Prostate gland (tissue), 2 donors: ENCODE data around the gene ZNF331.
"Not testable (repeated sequence)": the region's sequence is repeated elsewhere in the genome, so short reads cannot be mapped to it uniquely, and the experiment has no call there.

Source experiments
- POLR2A ChIP-seq: fragments of 450-650 bp; IDR thresholded peaks from one replicate; pipeline ENCODE4 v1.6.1; 2016; ENCODE audit warnings: antibody characterized with exemption, mild to moderate bottlenecking
- POLR2AphosphoS5 ChIP-seq: sonication (generic); formaldehyde crosslinking; IDR thresholded peaks from one replicate; pipeline ENCODE4 v1.6.1; 2017; ENCODE audit warnings: antibody characterized with exemption
- TF ChIP-seq, protein P1 (sequence below), 4 experiments: fragments of 200-600 bp in 2 of 4; fragments of 450-650 bp in 2 of 4; sonication (generic) in 2 of 4; IDR thresholded peaks; 1 replicate in 3 of 4; 2 replicates in 1 of 4; pipeline ENCODE4 v1.5.1; 2016 to 2019; ENCODE audit warnings: antibody characterized with exemption in 4 of 4, mild to moderate bottlenecking in 2 of 4, moderate library complexity in 2 of 4

DNA sequence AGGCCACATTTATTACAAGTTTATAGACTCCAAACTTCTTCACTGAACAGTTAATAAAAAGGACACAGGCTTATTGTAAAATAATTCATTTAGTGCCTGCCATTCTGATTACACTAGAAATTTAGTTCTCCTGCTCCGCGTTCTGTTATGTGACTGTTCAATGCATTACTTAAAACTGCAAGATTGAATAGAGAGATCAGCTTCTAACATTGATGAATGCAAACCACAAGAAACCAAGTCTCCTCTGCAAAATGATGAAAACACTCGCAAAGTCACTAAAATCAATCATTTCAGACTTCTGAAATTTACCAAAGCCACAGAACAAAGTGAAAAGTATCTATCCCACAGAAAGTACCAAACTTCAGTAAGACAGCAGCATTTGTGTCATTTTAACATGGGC is 22.9 kb upstream of the ZNF331 start:
- TF ChIP-seq, protein P1, sequence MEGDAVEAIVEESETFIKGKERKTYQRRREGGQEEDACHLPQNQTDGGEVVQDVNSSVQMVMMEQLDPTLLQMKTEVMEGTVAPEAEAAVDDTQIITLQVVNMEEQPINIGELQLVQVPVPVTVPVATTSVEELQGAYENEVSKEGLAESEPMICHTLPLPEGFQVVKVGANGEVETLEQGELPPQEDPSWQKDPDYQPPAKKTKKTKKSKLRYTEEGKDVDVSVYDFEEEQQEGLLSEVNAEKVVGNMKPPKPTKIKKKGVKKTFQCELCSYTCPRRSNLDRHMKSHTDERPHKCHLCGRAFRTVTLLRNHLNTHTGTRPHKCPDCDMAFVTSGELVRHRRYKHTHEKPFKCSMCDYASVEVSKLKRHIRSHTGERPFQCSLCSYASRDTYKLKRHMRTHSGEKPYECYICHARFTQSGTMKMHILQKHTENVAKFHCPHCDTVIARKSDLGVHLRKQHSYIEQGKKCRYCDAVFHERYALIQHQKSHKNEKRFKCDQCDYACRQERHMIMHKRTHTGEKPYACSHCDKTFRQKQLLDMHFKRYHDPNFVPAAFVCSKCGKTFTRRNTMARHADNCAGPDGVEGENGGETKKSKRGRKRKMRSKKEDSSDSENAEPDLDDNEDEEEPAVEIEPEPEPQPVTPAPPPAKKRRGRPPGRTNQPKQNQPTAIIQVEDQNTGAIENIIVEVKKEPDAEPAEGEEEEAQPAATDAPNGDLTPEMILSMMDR (IDR thresholded peaks at IDR 0.05), result not testable (repeated sequence)
- TF ChIP-seq POLR2AphosphoS5, POLR2A: not testable (repeated sequence)
